BE2C (cell line): Measurements from ENCODE around the gene AUH.
A peak's percentile ranks its signal among the peaks of the same experiment; 100 is the strongest.

Experiments
- DNase-seq: peaks from one replicate; pipeline ENCODE4 v3.0.0-alpha.2; 2020
- H3K27me3 ChIP-seq: fragments of 250-450 bp; sonication (Bioruptor Pico); 2 replicates; pipeline ENCODE4 v1.5.1; 2020; ENCODE audit warnings: mild to moderate bottlenecking
- H3K36me3 ChIP-seq: fragments of 250-450 bp; sonication (Bioruptor Pico); 2 replicates; pipeline ENCODE4 v1.5.1; 2020; ENCODE audit warnings: mild to moderate bottlenecking
- H3K4me1 ChIP-seq: fragments of 250-450 bp; sonication (Bioruptor Pico); 2 replicates; pipeline ENCODE4 v1.5.1; 2020
- H3K4me3 ChIP-seq: 2 replicates; pipeline ENCODE4 v1.5.1; 2011; ENCODE audit warnings: low read depth, low read length
- H3K9me3 ChIP-seq: fragments of 250-450 bp; sonication (Bioruptor Pico); 2 replicates; pipeline ENCODE4 v1.5.1; 2020
- CTCF ChIP-seq: IDR thresholded peaks from 2 replicates; pipeline ENCODE4 v1.5.1; 2012; ENCODE audit warnings: mild to moderate bottlenecking, low read depth, low read length

AUH gene

GRCh38 chr9:91196103-91196950 is 165.4 kb downstream of the AUH start:
- H3K36me3 ChIP-seq, result no peaks in the 10 kb centered on the region
- H3K4me1 ChIP-seq, result peaks cover 6% of the 10 kb centered on the region; the same call in 1 of the 2 replicates
- TF ChIP-seq CTCF, result no peak
- no peaks in the 10 kb centered on the region for H3K27me3 ChIP-seq
- no peaks in the 10 kb centered on the region for H3K9me3 ChIP-seq
- H3K4me3 ChIP-seq, result no peak overlapping the region
- DNase-seq, result no peak

GRCh38 chr9:91195372-91196012 is 166.2 kb downstream of the AUH start:
- no peak for TF ChIP-seq CTCF
- DNase-seq, result no peak
- H3K27me3 ChIP-seq, result no peaks in the 10 kb centered on the region
- H3K4me3 ChIP-seq, result no peak overlapping the region
- peaks cover 6% of the 10 kb centered on the region; the same call in 1 of the 2 replicates for H3K4me1 ChIP-seq
- no peaks in the 10 kb centered on the region for H3K9me3 ChIP-seq
- H3K36me3 ChIP-seq, result no peaks in the 10 kb centered on the region

GRCh38 chr9:91193658-91194391 is 167.9 kb downstream of the AUH start:
- peak; percentile 65 for DNase-seq
- TF ChIP-seq CTCF, result no peak
- Histone ChIP-seq H3K4me1 (peaks cover 6% of the 10 kb centered on the region; the same call in 1 of the 2 replicates), H3K27me3 (no peaks in the 10 kb centered on the region), H3K4me3 (peak overlapping the region; percentile 69), H3K36me3 (no peaks in the 10 kb centered on the region), H3K9me3 (no peaks in the 10 kb centered on the region)

- no peaks in the 10 kb centered on the region for H3K9me3 ChIP-seq
- TF ChIP-seq CTCF, result peak; percentile 34
- no peaks in the 10 kb centered on the region for H3K27me3 ChIP-seq
- peak; percentile 62 for DNase-seq
- H3K4me3 ChIP-seq, result peak overlapping the region; percentile 69
- H3K4me1 ChIP-seq, result peaks cover 6% of the 10 kb centered on the region; the same call in 1 of the 2 replicates
- no peaks in the 10 kb centered on the region for H3K36me3 ChIP-seq
Observed at GRCh38 chr9:91193087-91193657, 168.5 kb downstream of the AUH start.

- Histone ChIP-seq H3K4me1 (peaks cover 6% of the 10 kb centered on the region; the same call in 1 of the 2 replicates), H3K27me3 (no peaks in the 10 kb centered on the region), H3K9me3 (no peaks in the 10 kb centered on the region), H3K36me3 (no peaks in the 10 kb centered on the region), H3K4me3 (peak overlapping the region; percentile 69)
- DNase-seq, result no peak
- TF ChIP-seq CTCF, result no peak
Observed at GRCh38 chr9:91192381-91193086, 169.2 kb downstream of the AUH start.
